SK-N-DZ (cell line): ENCODE measurements around the gene TXNDC5.
"Not testable (repeated sequence)": the region's sequence is repeated elsewhere in the genome, so short reads cannot be mapped to it uniquely, and the experiment has no call there.

Experiments
- DNase-seq: peaks from one replicate; pipeline ENCODE4 v3.0.0-alpha.2; 2015; ENCODE audit warnings: low spot score

The TXNDC5 gene

GRCh38 chr6:7914991-7915789, 4.6 kb upstream of the TXNDC5 start:
- peak; percentile 45 for DNase-seq

GRCh38 chr6:7914311-7914710, 3.7 kb upstream of the TXNDC5 start:
- no peak for DNase-seq

GRCh38 chr6:7912736-7913517, 2.3 kb upstream of the TXNDC5 start:
- DNase-seq: no peak

- no peak for DNase-seq
Observed at GRCh38 chr6:7912024-7912423, 1.4 kb upstream of the TXNDC5 start.

GRCh38 chr6:7911345-7911725, 747 bp upstream of the TXNDC5 start:
- no peak for DNase-seq

- DNase-seq: no peak
Observed at GRCh38 chr6:7910298-7910653, 312 bp downstream of the TXNDC5 start.

- peak; percentile 18 for DNase-seq
Observed at GRCh38 chr6:7909323-7910276, 988 bp downstream of the TXNDC5 start.

GRCh38 chr6:7907159-7907558, 3.4 kb downstream of the TXNDC5 start:
- DNase-seq: no peak

GRCh38 chr6:7906741-7907140, 3.8 kb downstream of the TXNDC5 start:
- DNase-seq: no peak

GRCh38 chr6:7905416-7905815, 5.2 kb downstream of the TXNDC5 start:
- DNase-seq: no peak

GRCh38 chr6:7904654-7905319, 5.8 kb downstream of the TXNDC5 start:
- DNase-seq: no peak

GRCh38 chr6:7903673-7904072, 6.9 kb downstream of the TXNDC5 start:
- DNase-seq: no peak

- DNase-seq: no peak
Observed at GRCh38 chr6:7902867-7903266, 7.7 kb downstream of the TXNDC5 start.

GRCh38 chr6:7902221-7902620, 8.4 kb downstream of the TXNDC5 start:
- no peak for DNase-seq

- DNase-seq: no peak
Observed at GRCh38 chr6:7901780-7902179, 8.8 kb downstream of the TXNDC5 start.

- no peak for DNase-seq
Observed at GRCh38 chr6:7901056-7901455, 9.5 kb downstream of the TXNDC5 start.

- DNase-seq: no peak
Observed at GRCh38 chr6:7900621-7901020, 10.0 kb downstream of the TXNDC5 start.

- DNase-seq: no peak
Observed at GRCh38 chr6:7899889-7900213, 10.7 kb downstream of the TXNDC5 start.

GRCh38 chr6:7899101-7899888, 11.3 kb downstream of the TXNDC5 start:
- DNase-seq: no peak

- not testable (repeated sequence) for DNase-seq
Observed at GRCh38 chr6:7898193-7898586, 12.4 kb downstream of the TXNDC5 start.
